IPS DF 4.7 (cell line): ENCODE measurements around the gene ABHD16B.

Experiments
- DNase-seq: peaks from one replicate; pipeline ENCODE4 v3.0.0-alpha.2; 2013; ENCODE audit warnings: low spot score; ENCODE audit errors: extremely low read depth

Gene ABHD16B

DNA sequence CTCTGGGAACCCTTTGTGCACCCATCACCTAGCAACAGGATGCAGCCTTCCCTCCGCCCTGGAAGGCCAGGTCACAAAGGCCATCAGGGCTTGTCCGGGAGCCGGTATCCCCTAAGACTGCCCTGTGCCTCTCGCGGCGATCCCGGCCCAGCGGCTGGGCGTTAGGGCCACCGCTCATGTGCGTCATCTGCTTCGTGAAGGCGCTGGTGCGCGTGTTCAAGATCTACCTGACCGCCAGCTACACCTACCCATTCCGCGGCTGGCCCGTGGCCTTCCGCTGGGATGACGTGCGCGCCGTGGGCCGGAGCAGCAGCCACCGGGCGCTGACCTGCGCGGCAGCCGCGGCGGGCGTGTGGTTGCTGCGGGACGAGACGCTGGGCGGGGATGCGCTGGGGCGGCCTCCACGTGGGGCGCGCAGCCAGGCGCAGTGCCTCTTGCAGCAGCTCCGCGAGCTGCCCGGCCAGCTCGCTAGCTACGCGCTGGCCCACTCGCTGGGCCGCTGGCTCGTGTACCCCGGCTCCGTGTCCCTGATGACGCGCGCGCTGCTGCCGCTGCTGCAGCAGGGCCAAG, at the start of gene ABHD16B:
ABHD16B (plus strand) TSS at position 134 of the 570 bp plus-strand sequence; CDS start at position 177, 43 bp downstream.
- DNase-seq: no peak

DNA sequence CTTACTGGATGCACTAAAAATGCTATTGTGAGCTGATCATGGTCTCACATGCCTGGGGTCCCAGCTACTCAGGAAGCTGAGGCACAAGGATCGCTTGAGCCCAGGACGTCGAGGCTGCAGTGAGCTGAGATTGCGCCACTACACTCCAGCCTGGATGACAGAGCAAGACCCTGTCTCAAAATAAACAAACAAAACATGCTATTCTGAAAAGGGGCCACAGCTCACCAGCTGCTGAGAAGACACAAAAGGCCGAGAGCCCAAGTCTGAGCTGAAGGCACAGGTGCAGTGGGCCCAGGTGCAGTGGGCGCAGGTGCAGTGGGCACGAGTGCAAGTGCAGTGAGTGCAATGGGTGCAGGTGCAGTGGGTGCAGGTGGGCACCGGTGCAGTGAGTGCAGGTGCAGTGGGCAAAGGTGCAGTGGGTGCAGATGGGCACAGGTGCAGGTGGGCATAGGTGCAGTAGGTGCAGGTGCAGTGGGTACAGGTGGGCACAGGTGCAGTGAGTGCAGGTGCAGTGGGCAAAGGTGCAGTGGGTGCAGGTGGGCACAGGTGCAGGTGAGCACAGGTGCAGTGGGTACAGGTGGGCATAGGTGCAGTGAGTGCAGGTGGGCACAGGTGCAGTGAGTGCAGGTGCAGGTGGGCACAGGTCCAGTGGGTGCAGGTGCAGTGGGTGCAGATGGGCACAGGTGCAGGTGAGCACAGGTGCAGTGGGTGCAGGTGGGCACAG, 46.2 kb upstream of the ABHD16B start:
- DNase-seq: no peak

DNA sequence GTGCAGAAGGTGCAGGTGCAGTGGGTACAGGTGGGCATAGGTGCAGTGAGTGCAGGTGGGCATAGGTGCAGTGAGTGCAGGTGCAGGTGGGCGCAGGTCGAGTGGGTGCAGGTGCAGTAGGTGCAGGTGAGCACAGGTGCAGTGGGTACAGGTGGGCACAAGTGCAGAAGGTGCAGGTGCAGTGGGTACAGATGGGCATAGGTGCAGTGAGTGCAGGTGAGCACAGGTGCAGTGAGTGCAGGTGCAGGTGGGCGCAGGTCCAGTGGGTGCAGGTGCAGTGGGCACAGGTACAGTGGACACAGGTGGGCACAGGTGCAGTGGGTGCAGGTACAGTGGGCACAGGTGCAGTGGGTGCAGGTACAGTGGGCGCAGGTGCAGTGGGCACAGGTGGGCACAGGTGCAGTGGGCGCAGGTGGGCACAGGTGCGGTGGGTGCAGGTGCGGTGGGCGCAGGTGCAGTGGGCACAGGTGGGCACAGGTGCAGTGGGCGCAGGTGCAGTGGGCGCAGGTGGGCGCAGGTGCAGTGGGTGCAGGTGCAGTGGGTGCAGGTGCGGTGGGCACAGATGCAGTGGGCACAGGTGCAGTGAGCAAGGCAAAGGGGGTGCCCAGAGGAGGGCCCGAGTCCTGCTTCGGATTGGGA, 45.6 kb upstream of the ABHD16B start:
- no peak for DNase-seq

DNA sequence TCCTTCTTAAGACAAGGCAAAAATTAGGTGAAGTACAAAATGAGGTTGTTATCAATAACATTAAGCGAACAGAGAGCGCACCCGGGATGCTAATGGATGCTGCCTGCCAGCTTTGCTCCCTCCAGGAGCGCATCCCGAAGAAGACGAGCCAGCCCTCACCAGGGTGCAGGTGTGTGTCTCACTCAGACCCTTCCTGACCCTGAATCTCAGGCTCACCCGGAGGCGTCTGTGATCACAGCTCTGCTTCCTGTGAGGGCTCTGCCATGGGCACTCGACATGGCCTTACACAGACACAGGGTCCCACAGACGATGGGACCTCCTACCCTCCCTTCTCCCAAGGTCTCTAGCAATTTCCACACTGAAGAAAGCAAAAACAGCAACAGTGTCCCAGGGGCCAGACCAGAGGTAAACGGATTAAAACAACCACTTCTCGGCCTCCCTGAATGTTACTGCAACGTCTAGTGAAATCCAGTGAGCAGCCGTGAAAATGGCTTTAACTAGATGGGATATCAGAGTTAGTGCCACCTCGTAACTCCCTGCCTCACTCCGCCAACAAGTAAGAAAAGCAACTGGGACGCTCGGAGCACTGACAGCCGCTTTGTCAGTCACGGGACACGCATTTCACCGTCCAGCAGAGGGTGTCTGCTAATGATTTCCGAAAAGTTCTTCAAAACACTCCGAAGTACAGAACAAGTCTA, 41.9 kb upstream of the ABHD16B start:
- DNase-seq: no peak

DNA sequence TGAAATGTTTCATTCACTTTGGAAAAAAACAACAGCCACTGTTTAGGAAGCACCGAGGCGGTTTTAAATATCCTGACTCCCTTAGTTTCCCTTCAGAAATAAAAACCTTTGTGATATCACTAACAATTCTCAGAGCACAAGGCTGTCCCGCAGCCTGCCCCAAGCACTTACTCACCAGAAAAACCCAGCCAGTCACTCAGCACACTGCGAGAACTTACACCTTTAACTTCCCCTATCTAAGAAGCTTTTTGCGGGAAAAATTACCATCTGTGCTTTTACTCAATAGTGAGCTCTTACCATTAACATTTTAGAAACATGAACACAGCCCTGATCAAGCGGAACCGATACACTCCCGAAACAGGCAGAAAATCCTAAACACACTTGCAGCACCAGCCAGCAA, 39.5 kb upstream of the ABHD16B start:
- DNase-seq: no peak

DNA sequence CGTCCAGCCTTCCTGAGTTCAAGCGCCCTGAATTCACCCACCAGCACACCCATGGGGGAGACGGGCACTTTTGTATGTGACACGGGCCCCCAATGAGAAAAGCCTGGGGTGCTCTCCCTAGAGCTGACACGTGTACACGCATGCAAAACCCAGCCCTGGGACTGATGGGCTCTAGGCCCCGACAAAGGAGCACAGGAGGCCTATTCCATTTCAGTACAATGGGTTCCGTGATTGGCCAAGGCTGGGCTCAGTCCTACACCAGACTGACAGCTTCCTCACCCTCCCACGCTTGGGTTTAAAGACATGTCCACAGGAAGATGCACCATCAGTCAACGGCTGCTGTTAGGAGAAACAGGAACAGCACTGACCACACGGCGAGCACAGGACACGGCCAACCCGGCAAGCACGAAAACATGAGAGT, 39.0 kb upstream of the ABHD16B start:
- no peak for DNase-seq

DNA sequence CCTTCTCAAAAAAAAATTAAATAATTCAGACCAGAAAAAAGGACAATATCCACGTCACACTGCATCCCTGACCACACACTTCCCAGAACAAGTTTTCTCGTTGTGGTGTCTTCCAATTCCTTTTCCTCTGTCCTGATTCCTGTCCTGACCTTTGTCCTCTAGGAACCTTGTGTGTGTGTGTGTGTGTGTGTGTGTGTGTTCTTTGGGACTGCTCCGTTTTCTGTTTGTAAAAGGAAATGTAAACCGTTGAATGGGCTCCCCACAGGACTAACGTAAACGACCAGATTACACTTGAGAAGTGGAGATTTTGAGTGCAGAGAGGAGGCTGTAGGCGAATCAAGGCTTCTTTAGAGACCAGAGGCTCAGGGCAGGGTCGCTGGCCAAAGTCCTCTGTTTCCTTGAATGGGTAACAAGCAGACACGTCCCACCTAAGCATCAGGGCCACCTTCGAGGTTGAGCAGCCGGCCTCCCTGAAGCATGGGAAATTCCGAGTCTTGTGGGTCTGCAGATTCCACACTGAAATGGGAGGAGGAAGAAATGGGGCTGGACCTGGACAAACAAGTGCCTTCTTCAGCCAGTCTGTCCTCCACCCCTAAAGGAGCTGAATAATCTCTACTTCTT, 37.5 kb upstream of the ABHD16B start:
- no peak for DNase-seq

DNA sequence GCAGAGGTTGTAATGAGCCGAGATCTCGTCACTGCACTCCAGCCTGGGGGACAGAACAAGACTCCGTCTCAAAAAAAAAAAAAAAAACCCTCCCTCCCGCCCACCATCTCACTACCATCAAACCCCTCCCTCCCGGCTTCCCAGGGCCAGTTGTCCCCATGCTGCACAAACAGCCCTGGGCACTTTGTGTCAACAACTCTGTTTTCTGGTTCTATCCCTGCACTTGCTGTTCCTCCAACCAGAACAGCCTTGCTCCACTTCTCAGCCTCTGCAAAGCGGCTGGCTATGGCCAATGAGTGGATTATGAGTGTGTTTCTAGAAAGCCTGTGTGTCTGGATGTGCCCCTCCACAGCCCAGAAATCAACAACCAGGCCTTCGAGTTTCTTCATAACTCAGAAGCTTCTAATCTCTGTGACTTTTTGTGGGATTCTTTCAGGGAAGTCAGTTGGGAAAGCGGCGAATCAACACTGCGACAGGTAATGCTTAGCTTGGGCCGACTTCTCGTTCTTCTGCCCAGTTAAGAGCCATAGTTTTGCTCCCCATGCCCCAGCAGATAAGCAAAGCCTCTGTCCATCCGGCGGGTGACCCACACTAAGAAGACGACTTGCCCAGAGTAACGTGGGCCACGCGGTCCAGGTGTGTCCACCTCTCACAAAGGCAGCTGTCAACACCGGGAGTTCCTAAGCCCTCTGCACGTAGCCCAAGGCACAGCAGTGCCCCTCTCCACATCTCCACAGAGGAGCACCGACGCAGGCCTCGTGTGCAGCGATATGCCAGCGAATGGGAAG, 35.8 kb upstream of the ABHD16B start:
- DNase-seq: no peak

DNA sequence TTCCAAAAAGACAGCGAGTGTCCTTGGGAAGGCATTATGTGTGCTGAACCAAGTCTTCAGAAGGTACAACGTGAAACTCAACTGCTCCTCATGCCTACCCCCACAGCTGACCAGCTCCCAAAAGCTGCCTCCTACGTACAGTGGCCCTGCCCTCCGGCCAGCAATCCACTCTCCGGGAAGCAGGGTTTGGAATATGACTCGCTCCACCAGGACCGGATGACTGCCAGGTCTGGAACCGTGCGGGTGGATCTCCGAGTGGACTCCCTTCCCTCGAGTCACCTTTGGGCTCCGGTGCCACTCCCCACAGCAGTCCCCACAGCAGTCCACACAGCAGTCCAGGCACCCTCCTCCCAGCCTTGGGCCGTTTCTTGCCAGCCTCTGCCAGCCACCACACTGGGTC, 34.5 kb upstream of the ABHD16B start:
- DNase-seq: no peak

DNA sequence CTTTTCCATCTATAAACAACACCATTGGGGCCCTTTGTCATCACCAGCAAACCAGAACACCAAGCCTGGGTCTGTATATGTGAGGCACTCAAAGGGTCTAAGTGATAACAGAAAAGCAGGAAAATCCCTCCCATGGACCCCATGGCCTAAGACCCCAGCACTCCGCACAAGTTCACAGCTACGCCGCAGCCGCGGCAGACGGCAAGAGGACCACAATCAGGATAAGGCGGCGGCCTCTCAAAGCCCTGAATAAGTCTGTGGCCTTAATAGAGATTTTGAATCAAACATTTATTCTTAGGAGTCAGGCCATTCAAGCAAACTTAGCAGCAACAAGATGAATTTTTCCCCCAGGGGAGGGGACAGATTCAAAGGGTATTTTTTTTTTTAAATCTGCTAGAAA, 33.2 kb upstream of the ABHD16B start:
- no peak for DNase-seq

DNA sequence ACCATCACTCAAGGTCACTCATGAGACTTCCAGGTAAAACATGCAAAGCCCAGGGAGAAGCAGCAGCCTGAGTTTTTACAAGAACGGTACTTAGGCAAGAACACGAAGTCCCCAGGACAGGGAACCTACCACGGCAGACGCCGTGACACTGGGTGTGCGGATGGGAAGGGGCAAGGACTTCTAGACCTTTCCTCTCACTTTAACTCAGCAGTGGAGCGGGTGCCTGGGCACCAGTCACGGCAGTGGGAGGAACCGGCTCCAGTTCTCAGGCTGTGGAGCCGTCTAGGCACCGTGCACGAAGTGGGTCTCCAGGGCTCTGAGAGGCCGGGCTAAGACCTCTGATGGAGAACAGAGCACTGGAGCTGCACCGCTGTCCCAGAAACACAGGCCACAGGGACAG, 32.8 kb upstream of the ABHD16B start:
- DNase-seq: no peak

DNA sequence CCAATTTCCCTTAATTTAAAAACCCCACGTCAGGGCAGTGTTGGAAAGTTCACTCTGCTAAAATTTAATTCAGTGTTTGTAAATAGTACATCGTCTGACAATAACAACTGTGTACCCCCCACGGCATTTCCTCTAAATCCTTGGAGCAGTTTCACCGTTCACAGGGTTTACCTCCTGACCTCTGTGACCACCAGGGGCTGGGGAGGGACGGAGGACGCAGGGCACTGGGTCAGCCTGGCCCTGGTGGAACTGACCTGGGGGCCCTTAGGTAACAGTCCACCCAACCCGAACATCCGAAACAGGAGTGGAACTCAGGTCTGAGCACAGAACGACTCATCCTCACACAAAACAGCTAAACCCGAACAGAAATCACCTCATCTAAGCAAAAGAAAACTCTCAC, 32.3 kb upstream of the ABHD16B start:
- no peak for DNase-seq

DNA sequence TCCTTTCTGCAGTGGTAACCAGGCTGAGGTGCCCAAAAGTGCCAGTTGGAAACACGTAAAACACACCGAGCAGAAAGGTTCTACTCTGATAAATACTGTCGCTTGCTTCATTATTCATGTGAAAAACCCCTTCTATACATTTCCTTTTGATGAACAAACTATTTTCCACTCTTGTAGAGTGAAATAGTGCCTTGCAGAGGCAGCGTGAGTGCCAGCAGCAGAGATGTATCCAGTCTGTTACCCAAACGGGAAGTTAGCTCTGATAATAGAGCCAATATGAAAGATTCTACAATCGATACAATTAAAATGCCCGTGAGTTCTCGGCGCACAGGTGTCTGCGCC, 31.7 kb upstream of the ABHD16B start:
- DNase-seq: no peak

DNA sequence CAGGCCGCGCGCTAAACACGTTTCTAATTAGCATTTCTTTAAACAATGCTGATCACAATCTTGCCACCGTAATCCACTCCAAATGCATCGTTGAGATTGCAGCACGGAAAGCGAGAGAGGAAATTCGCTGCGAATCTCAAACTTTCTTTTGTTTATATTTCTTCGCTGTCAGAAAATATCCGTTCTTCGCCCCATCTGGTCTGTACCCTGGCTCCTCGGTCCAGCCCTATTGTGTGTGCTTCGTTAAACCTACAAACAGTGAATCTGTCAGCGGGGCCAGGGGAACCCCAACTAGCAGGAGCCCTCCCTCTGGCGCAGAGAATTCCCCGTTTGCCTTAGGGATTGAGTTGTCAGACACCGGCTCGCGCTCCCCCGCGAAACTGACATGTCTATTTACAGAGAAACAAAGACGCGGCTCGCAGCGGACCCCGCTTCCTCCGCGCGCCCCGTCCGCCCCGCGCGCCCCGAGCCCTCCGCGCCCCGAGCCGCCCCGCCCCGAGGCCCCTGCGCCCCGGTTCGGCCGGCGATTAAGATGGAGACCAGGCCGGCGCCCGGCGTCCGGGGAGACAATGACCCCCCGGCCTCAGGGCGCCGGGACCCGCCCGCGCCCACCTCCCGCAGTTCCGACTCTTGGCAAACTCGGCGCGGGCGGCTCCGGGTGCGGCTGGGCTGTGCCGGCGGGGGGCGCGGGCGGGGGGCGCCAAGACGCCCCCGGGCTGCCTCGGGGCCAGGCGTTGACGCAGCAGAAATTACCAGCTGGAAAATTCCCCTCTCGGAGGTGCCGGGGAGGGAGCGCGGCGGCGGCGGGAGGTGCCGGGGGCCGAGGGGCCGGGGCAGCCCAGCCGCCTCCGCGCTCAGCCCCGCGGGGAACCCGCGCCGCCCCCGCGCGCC, 31.1 kb upstream of the ABHD16B start:
- DNase-seq: no peak

DNA sequence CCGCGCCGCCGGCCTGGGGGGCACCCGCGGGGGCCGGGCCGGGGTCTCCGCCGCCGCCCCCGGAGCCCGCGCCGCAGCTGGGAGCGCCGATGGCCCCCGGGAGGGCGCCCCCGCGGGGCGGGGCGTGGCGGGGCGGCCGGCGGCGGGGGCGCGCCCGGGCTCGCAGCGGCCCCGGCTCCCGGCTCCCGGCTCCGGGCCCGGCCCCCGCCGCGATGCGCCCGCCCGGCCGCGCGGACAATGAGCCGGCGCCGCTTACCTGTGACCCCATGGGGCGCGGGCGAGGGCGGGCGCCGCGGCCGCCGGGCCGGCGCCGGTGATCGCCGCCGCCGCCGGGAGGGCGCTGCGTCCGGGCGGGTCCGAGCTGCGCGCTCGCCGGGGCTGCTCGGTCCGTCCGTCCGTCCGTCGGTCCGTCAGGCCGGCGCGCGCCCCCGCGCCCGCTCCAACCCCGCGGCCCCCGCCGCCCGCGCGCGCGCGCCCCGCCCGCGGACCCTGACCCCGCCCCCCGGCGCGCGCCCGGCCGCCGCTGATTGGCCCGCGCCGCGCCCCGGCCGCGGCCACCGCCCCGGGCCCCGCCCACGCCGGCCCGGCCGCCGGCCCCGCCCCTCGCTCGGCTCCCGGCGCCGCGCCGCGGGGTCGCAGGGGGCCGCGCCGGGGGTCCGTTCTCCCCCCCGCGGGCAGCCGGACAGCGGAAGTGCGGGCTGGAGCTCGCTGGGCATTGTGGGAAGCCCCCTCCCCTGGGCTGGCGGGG, 30.3 kb upstream of the ABHD16B start, which contains the start of gene ZBTB46:
ZBTB46 (minus strand) TSS at position 424 of the 748 bp plus-strand sequence. CDS start 40,507 bp downstream, outside the sequence.
- no peak for DNase-seq

DNA sequence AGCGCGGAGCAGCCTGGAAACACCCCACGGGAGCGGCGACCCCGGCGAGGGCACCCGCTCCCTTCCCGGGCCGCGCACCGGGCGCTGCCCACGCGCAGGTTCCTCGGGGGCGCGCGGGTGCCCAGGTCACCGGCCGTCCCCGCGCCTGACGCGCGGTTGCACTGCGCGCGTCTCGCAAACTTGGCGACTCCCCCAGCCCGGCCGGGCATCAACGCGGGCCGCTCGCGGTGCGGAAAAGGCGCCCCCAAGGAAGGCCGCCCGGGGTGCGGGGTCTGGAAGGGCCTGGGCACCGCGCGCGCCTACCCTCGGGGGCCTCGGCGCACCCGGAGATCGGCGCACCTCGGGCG, 29.7 kb upstream of the ABHD16B start:
- DNase-seq: no peak

DNA sequence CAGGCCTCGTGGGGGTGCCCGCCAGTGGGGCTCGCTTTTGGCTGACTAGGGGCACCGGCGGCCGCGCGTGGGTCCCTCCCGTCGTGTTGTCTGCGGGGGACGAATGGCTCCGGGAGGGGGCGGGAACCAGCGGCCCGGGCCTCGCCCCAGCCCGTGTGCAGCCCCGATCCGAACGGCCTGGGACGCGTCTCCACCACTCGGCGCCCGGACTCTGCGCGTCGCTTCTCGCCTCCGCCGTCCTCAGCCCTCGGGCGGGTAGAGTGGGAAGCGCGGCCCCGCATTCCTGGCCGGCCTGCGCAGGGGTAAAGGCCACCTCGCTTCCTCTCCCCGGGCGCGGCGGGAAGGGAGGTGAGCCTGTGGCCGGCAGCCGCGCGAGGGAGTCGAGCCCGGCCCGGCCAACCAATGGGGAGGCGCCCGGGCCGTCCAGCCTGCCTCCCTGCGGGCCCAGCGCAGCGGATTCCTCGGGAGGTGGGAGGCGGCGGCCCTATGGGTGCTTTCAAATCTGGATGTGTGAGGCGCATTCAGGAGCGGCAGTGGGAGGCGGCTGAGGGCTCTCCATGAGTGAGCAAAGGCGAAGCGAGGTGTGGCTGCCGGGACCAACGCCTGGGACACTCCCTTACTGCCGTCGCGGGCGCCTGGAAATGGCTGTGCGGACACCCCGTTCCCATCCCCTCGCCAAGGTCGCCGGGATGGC, 29.2 kb upstream of the ABHD16B start:
- DNase-seq: no peak

DNA sequence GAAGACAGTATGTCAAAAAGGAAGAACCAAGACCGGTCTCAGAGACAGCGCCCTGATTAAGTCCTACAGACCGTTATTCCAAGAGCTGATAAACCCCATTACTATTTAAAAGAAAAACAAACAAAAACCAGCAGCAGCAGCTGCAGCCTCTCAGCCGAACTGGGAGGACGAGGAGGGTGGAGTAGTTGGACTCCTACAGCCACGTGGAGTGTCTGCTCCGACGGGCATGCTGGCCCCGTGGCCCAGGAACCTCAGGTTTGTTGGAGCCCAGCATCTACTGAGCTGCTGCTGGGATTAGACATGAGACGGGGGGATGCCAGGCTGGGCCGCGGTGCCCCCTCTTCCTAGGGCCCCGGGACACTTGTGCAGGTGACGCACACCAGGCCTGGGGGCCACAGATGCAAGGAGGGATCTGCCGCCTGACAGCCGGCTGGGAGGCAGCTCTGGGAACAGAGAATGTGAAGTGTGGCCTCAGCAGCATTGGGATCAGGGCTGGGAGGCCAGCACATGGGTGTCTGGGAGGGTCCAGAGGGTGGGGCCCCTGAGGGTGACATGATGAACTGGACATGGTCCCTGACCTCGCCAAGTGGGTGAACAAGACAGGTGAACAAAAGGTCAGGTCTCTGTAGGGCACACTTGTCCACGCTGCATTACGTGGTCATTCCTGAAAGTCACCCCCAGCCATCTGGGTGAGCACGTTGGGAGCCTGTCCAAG, 27.4 kb upstream of the ABHD16B start:
- DNase-seq: no peak
